Measurements from ENCODE around the gene ARFGEF2. TPM values are rescaled to one million over a fixed set of nuclear protein-coding genes. Genes with fewer than 3 reads are reported as not detected.
"Not testable (repeated sequence)": the region's sequence is repeated elsewhere in the genome, so short reads cannot be mapped to it uniquely, and the experiment has no call there.

ARFGEF2 gene
- total and polyA plus RNA-seq, 8 donors, result 22.1 to 34.5 (median 23.1) TPM

DNA sequence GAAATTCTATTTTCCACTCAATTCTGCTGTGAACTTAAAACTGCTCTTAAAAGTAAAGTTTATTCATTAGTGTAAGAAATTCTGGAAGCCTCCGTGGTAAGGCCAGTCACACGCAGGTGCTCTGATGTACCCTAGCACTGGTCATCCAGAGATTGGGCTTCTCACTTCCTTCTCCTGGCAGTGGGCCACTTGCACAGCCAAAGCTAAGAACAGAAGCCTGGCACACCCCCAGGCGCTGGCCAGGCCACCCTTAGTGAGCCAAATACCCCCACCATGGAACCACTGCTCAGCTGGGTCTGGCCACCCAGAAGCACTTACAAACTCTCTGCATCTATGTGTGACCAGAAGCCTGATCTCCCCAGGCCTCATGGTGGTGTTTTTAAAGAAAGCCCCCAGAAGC lies 35.3 kb upstream of the ARFGEF2 start:
- Histone ChIP-seq H3K4me3 (no peak overlapping the region), H3K27ac (no peak overlapping the region), H3K27me3 (peaks cover 0 to 5% of the 10 kb centered on the region in 2 donors), H3K9me3 (no peaks in the 10 kb centered on the region), H3K4me1 (peaks cover 0 to 12% of the 10 kb centered on the region in 2 donors), H3K36me3 (no peaks in the 10 kb centered on the region)
- TF ChIP-seq, protein P1, sequence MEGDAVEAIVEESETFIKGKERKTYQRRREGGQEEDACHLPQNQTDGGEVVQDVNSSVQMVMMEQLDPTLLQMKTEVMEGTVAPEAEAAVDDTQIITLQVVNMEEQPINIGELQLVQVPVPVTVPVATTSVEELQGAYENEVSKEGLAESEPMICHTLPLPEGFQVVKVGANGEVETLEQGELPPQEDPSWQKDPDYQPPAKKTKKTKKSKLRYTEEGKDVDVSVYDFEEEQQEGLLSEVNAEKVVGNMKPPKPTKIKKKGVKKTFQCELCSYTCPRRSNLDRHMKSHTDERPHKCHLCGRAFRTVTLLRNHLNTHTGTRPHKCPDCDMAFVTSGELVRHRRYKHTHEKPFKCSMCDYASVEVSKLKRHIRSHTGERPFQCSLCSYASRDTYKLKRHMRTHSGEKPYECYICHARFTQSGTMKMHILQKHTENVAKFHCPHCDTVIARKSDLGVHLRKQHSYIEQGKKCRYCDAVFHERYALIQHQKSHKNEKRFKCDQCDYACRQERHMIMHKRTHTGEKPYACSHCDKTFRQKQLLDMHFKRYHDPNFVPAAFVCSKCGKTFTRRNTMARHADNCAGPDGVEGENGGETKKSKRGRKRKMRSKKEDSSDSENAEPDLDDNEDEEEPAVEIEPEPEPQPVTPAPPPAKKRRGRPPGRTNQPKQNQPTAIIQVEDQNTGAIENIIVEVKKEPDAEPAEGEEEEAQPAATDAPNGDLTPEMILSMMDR (IDR thresholded peaks at IDR 0.05), result no peak
- DNase-seq (no peak), ATAC-seq (no peak)
- intact Hi-C loops (cut with DNase I), result no loop called here

DNA sequence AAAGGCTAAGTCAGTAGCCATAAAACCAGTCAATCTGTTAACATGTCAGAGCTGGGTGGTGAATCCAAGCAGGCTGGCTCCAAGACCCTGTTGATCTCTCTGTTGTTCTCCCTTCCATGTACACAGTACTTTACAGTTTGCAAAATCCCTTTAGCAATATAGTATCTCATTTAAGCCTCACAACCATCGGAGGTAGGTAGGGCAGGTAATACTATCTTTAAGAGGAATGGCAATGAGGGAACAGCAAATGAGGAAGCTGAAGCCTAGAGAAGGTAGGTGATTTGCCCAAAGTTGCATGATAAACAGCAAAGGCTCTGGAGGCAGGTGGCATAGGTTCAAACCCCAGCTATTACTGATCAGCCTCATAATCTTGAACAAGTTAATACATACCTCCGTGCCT lies 34.7 kb upstream of the ARFGEF2 start:
- Histone ChIP-seq H3K4me3 (no peak overlapping the region), H3K4me1 (peaks cover 0 to 12% of the 10 kb centered on the region in 2 donors), H3K27me3 (peaks cover 0 to 5% of the 10 kb centered on the region in 2 donors), H3K36me3 (no peaks in the 10 kb centered on the region), H3K27ac (no peak overlapping the region), H3K9me3 (peaks cover 0 to 4% of the 10 kb centered on the region in 2 donors)
- TF ChIP-seq, protein P1 (IDR thresholded peaks at IDR 0.05), result no peak
- intact Hi-C loops (cut with DNase I), result no loop called here
- no peak for ATAC-seq
- DNase-seq, result no peak

DNA sequence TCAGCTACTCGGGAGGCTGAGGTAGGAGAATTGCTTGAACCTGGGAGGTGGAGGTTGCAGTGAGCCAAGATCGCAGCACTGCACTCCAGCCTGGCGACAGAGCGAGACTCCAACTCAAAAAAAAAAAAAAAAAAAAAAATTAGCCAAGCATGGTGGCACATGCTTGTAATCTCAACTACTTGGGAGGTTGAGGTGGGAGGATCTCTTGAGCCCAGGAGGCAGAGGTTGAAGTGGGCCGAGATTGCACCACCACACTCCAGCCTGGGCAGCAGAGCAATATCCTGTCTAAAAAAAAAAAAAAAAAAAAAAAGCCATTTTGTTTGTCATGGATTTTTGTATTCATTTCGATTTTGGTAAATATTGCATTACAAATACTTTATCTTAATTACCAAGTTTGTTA lies 33.0 kb upstream of the ARFGEF2 start:
- peaks cover 0 to 12% of the 10 kb centered on the region in 2 donors for H3K4me1 ChIP-seq
- DNase-seq; H3K4me3 ChIP-seq; ATAC-seq; intact Hi-C loops (cut with DNase I); H3K36me3 ChIP-seq; H3K27ac ChIP-seq; H3K9me3 ChIP-seq; H3K27me3 ChIP-seq: not testable (repeated sequence)

DNA sequence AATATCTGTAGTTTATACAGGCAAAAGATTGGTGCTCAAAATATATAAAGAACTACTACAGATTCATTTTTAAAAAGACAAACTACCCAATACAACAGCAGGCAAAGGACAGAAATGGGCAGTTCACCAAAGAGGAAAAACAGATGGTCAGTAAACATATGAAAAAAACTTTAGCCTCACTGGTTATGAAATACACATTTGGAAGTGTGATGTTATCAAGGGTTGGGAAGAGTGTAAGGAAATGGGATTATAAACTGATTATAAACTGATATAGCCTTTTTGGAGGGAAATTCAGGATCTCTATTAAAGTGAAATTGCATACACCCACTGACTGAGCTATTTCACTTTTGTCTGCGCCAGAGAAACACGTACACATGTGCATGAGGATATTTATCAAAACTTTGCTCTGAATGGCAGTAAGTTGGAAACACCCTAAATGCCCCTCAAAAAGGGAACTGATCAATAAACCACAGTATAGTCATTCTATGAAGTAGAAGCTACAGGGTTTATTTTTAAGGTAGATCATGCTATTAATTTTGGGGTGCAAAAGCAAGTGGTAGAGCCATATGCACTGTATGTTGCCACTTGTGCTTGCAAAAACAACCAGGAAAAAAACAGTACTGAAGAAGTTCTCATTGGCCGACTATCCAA lies 32.2 kb upstream of the ARFGEF2 start:
- Histone ChIP-seq H3K27ac (no peak overlapping the region), H3K9me3 (peaks cover 0 to 6% of the 10 kb centered on the region in 2 donors), H3K27me3 (peaks cover 0 to 5% of the 10 kb centered on the region in 2 donors), H3K4me3 (no peak overlapping the region), H3K36me3 (no peaks in the 10 kb centered on the region), H3K4me1 (peaks cover 0 to 12% of the 10 kb centered on the region in 2 donors)
- intact Hi-C loops (cut with DNase I), result no loop called here
- peak in 1 of 4 donors; percentile 59 for DNase-seq
- ATAC-seq, result no peak
- TF ChIP-seq, protein P1 (IDR thresholded peaks at IDR 0.05), result no peak

DNA sequence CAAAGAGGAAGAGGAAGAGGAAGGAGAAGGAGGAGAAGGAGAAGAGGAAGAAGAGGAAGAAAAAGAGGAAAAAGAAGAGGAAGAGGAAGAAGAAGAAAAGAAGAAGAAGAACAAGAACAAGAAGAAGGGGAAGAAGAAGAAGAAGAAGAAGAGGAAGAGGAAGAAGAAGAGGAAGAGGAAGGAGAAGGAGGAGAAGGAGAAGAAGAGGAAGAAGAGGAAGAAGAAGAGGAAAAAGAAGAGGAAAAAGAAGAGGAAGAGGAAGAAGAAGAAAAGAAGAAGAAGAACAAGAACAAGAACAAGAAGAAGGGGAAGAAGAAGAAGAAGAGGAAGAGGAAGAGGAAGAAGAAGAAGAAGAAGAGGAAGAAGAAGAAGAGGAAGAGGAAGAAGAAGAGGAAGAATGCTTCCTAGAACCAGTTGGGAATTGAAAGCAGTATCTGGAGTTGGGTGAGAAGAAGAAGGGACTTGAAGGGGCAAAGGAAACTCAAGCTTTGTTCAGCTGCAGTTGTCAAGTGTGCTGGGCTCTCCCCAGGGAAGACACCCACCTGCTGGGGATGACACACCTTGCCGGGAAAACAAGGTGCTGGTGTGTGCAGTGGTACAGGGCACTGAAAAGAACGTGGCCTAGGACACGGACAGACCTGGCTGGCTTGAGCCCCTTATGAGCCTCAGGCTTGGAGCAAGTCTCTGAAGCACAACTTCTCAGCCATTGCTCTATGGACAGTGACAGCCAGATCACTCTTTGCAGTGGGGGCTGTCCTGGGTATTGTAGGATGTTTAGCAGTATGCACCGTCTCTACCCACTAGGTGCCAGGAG lies 30.1 kb upstream of the ARFGEF2 start:
- no peak overlapping the region for H3K4me3 ChIP-seq
- peaks cover 0 to 5% of the 10 kb centered on the region in 2 donors for H3K27me3 ChIP-seq
- peaks cover 0 to 6% of the 10 kb centered on the region in 2 donors for H3K9me3 ChIP-seq
- H3K36me3 ChIP-seq, result no peaks in the 10 kb centered on the region
- H3K27ac ChIP-seq, result peak overlapping the region in 1 of 2 donors; percentile 82
- no peak for ATAC-seq
- H3K4me1 ChIP-seq, result peaks cover 0 to 12% of the 10 kb centered on the region in 2 donors
- intact Hi-C loops (cut with DNase I), result no loop called here
- no peak for DNase-seq
- TF ChIP-seq, protein P1 (IDR thresholded peaks at IDR 0.05), result no peak
